Measurements from ENCODE around the gene CBX5. TPM values are rescaled to one million over a fixed set of nuclear protein-coding genes. Genes with fewer than 3 reads are reported as not detected.

The CBX5 gene
- polyA plus RNA-seq, 1 of the 3 experiments (the other 2 are of a cell fraction), result 11.6 TPM

DNA sequence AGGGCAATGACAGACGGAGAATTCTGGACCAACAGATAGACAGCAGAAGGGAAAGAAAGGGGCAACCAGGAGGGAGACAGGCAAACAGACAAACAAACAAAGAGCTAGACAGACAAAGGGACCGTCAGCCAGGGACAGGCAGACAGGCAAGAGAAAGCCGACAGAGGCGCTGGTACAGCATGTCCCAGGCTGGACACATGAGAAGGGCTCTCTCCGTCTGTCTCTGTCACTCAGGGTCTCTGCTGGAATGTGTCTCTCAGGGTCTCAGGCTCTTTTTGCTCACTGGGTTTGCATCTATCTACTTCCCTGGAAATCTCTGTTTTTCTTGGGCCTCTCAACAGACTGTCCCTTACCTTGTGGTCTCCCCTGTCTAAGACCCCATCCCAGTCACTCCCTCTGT, 82.9 kb downstream of the CBX5 start (continued):
- TF ChIP-seq, protein P1, sequence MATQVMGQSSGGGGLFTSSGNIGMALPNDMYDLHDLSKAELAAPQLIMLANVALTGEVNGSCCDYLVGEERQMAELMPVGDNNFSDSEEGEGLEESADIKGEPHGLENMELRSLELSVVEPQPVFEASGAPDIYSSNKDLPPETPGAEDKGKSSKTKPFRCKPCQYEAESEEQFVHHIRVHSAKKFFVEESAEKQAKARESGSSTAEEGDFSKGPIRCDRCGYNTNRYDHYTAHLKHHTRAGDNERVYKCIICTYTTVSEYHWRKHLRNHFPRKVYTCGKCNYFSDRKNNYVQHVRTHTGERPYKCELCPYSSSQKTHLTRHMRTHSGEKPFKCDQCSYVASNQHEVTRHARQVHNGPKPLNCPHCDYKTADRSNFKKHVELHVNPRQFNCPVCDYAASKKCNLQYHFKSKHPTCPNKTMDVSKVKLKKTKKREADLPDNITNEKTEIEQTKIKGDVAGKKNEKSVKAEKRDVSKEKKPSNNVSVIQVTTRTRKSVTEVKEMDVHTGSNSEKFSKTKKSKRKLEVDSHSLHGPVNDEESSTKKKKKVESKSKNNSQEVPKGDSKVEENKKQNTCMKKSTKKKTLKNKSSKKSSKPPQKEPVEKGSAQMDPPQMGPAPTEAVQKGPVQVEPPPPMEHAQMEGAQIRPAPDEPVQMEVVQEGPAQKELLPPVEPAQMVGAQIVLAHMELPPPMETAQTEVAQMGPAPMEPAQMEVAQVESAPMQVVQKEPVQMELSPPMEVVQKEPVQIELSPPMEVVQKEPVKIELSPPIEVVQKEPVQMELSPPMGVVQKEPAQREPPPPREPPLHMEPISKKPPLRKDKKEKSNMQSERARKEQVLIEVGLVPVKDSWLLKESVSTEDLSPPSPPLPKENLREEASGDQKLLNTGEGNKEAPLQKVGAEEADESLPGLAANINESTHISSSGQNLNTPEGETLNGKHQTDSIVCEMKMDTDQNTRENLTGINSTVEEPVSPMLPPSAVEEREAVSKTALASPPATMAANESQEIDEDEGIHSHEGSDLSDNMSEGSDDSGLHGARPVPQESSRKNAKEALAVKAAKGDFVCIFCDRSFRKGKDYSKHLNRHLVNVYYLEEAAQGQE (IDR thresholded peaks at IDR 0.05; ENCODE audit: low read depth, low read length), result no peak
- no peak for TF ChIP-seq TAF1 (IDR thresholded peaks at IDR 0.05; ENCODE audit: borderline replicate concordance, low read depth, low read length)
- TF ChIP-seq, protein P2, sequence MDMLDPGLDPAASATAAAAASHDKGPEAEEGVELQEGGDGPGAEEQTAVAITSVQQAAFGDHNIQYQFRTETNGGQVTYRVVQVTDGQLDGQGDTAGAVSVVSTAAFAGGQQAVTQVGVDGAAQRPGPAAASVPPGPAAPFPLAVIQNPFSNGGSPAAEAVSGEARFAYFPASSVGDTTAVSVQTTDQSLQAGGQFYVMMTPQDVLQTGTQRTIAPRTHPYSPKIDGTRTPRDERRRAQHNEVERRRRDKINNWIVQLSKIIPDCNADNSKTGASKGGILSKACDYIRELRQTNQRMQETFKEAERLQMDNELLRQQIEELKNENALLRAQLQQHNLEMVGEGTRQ (IDR thresholded peaks at IDR 0.05; ENCODE audit: borderline replicate concordance, low read depth, low read length), result no peak
- no peak for TF ChIP-seq TEAD4 (IDR thresholded peaks at IDR 0.05; ENCODE audit: borderline replicate concordance, insufficient read depth)
- TF ChIP-seq YY1 (IDR thresholded peaks at IDR 0.05; ENCODE audit: low read depth), result no peak
- TF ChIP-seq MXI1 (IDR thresholded peaks at IDR 0.05; ENCODE audit: low read depth, low read length), result no peak
- TF ChIP-seq ELF1 (IDR thresholded peaks at IDR 0.05), result no peak
- TF ChIP-seq SIN3A (IDR thresholded peaks at IDR 0.05; ENCODE audit: borderline replicate concordance, low read depth, low read length), result no peak
- TF ChIP-seq FOXJ3 (CRISPR knock-in tag; IDR thresholded peaks at IDR 0.05), result no peak

DNA sequence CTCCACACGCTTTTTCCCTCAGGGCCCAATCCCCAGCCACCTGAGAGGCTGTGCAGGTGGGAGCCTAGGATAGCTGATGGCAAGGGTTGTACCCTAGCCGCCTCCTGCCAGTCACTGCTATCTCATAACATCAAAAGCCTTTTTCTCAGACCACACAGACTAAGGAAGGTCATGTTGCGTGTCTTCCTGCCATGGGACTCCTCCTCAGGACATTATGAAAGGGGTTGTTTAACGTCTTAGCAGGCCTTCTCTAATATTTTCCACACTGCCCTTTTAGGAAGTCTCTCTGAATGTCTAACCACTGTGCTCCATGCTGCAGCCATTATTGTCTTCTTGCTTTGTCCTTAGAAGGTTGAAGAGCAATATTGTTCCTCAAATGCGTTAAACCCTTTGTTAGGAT, 83.5 kb downstream of the CBX5 start:
- TF ChIP-seq RXRA (IDR thresholded peaks at IDR 0.05; ENCODE audit: borderline replicate concordance, low read depth) (no peak), SMC3 (IDR thresholded peaks at IDR 0.05; ENCODE audit: low read depth, low read length) (no peak), EZH2phosphoT487 (IDR thresholded peaks at IDR 0.05; ENCODE audit: borderline replicate concordance, low read depth) (no peak), RCOR1 (IDR thresholded peaks at IDR 0.05; ENCODE audit: low read length) (0 out of 2 replicates have a peak, but pooled peaks have one; percentile 19)
- Histone ChIP-seq H3K4me3 (ENCODE audit: low read depth in 2 of 2, low read length in 1 of 2) (no peak overlapping the region), H3K79me2 (ENCODE audit: insufficient read depth) (no peaks in the 10 kb centered on the region), H3F3A (replicated peaks; ENCODE audit: insufficient read depth) (peaks cover 6% of the 10 kb centered on the region), H3K9me2 (no peaks in the 10 kb centered on the region), H3K4me2 (0 out of 2 replicates have a peak overlapping the region, but pooled peaks have one; percentile 69), H3K27ac (ENCODE audit: low read depth in 2 of 2, low read length in 1 of 2) (peak overlapping the region in 1 of 2 experiments; percentile 36; a peak in 1 of 4 replicates), H3K36me3 (replicated peaks in 1 of 2; ENCODE audit: control insufficient read depth in 1 of 2, insufficient read depth in 2 of 2, low read length in 1 of 2) (no peaks in the 10 kb centered on the region), H4K20me1 (ENCODE audit: insufficient read depth) (no peaks in the 10 kb centered on the region), H2AFZ (ENCODE audit: low read depth) (peak overlapping the region; percentile 77), H3K27me3 (ENCODE audit: insufficient read depth) (no peaks in the 10 kb centered on the region), H3K9me3 (no peaks in the 10 kb centered on the region), H3K9ac (no peak overlapping the region), H3K4me1 (ENCODE audit: control insufficient read depth in 1 of 2, insufficient read depth in 2 of 2, low read depth in 1 of 2, low read length in 1 of 2) (peaks cover 17 to 39% of the 10 kb centered on the region in 2 experiments; a peak in 3 of 4 replicates)
- CTCF ChIA-PET, result interaction anchor here (1.5 to 19.6 kb wide), 8 partner anchors 11 to 210 kb away, joined by 4 to 568 read pairs (median 65); partner anchors contain the start of genes HOXC10, HOXC5, HOXC6 and HOXC8
- WGBS (ENCODE audit: low lambda C conversion rate), result 84% methylated on average over 5 of the region's 5 CpGs
- POLR2A ChIA-PET, result interaction anchor here (1.2 to 1.3 kb wide), 2 partner anchors 163 to 179 kb away, joined by 3 read pairs; no protein-coding TSS in a partner anchor
- DNase-seq, result no peak

Measured in SK-N-SH (cell line).